Neutrophil (primary cell): Measurements from ENCODE around the gene ABCG1.

Source experiments
- H3K27ac ChIP-seq: fragments of 200-600 bp; sonication (generic); 2 replicates; pipeline ENCODE4 v1.5.1; 2016; ENCODE audit warnings: mild to moderate bottlenecking, moderate library complexity
- H3K27me3 ChIP-seq: fragments of 200-600 bp; sonication (generic); 2 replicates; pipeline ENCODE4 v1.6.0; 2016; ENCODE audit warnings: mild to moderate bottlenecking
- H3K36me3 ChIP-seq: fragments of 200-600 bp; sonication (generic); 2 replicates; pipeline ENCODE4 v1.5.1; 2017
- H3K4me1 ChIP-seq, 2 experiments: fragments of 200-600 bp in 1 of 2; sonication (generic) in 1 of 2; 1 replicate in 1 of 2; 2 replicates in 1 of 2; pipeline versions ENCODE4 v1.5.1 to v1.6.1; 2013 to 2016; ENCODE audit warnings: low read depth in 1 of 2, low read length in 1 of 2, mild to moderate bottlenecking in 1 of 2, moderate library complexity in 1 of 2; ENCODE audit not compliant: control insufficient read depth in 1 of 2, insufficient read depth in 1 of 2
- H3K4me3 ChIP-seq, 2 experiments: fragments of 200-600 bp in 1 of 2; sonication (generic) in 1 of 2; 1 replicate in 1 of 2; 2 replicates in 1 of 2; pipeline ENCODE4 v1.5.1; 2013 to 2016; ENCODE audit warnings: low read depth in 1 of 2, low read length in 1 of 2, mild to moderate bottlenecking in 1 of 2, moderate library complexity in 1 of 2
- H3K9me3 ChIP-seq: fragments of 200-600 bp; sonication (generic); 2 replicates; pipeline ENCODE4 v1.5.1; 2016
- TF ChIP-seq, protein P1 (sequence below): fragments of 200-600 bp; sonication (generic); IDR thresholded peaks from 2 replicates; pipeline ENCODE4 v1.5.1; 2016; ENCODE audit warnings: antibody characterized with exemption

Gene ABCG1

DNA sequence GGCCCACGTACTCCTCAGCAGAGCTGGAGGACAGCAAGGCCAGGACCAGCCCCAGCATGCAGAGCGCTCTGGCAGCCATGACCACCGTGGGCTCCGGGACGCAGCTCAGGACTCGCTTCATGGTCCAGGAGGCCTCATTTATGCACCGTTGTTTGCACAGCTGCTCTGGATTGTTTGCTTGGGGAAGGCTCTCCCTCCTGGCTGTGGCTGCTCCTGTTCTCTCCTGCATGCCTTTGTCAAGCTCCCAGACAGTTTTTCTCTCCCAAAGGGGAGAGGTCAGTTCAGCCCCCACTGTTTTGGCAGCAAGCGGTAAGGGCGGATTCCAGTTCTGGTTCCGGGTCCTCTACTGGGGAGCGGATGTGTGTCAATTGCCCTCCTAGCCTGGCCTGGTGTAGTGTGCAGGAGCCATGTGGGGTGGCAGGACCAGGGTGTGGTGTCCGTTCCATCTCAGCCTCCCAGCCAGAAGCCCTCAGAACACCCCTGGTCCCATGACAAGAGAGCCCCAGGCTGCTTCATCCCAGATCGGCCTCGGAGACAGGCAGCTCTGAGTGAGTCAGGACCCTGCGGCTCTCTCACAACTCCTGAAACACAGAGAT lies 96.5 kb downstream of the ABCG1 start, which contains the start of gene TFF3:
TFF3 (minus strand) TSS at position 114 of the 596 bp plus-strand sequence; CDS start at position 79, 35 bp downstream.
- TF ChIP-seq, protein P1, sequence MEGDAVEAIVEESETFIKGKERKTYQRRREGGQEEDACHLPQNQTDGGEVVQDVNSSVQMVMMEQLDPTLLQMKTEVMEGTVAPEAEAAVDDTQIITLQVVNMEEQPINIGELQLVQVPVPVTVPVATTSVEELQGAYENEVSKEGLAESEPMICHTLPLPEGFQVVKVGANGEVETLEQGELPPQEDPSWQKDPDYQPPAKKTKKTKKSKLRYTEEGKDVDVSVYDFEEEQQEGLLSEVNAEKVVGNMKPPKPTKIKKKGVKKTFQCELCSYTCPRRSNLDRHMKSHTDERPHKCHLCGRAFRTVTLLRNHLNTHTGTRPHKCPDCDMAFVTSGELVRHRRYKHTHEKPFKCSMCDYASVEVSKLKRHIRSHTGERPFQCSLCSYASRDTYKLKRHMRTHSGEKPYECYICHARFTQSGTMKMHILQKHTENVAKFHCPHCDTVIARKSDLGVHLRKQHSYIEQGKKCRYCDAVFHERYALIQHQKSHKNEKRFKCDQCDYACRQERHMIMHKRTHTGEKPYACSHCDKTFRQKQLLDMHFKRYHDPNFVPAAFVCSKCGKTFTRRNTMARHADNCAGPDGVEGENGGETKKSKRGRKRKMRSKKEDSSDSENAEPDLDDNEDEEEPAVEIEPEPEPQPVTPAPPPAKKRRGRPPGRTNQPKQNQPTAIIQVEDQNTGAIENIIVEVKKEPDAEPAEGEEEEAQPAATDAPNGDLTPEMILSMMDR = no peak
- H3K4me1 ChIP-seq = peaks cover 91 to 96% of the 10 kb centered on the region in 2 experiments
- no peak within 1 kb of the TSS for H3K4me3 ChIP-seq
- H3K27ac ChIP-seq = peak within 1 kb of the TSS; percentile 15
- no peaks in the 10 kb centered on the region for H3K27me3 ChIP-seq
- no peaks in the 10 kb centered on the region for H3K9me3 ChIP-seq
- no peaks in the 10 kb centered on the region for H3K36me3 ChIP-seq

DNA sequence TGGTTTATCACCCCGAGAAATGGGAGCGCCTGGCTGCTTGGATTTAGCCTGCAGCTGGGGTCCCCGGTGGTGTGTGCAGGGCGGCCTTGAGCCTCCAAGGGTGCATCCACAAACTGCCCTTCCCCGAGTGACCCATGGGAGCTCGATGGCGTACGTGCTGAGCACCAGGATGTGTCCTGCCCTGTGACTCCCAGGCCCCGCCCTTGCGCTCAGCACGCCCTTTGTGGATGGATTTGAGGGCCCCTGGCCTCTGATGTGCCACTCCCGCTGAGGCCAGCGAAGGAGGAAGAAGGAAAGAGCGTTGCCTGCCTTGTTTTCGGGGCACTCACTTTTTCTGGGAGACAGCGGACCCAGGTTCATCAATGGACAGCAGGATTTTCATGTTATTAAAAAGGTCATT lies 98.0 kb downstream of the ABCG1 start:
- H3K27ac ChIP-seq = peak overlapping the region; percentile 88
- peaks cover 91 to 94% of the 10 kb centered on the region in 2 experiments for H3K4me1 ChIP-seq
- H3K4me3 ChIP-seq = no peak overlapping the region
- no peaks in the 10 kb centered on the region for H3K36me3 ChIP-seq
- H3K9me3 ChIP-seq = no peaks in the 10 kb centered on the region
- H3K27me3 ChIP-seq = no peaks in the 10 kb centered on the region
- TF ChIP-seq, protein P1 = no peak

DNA sequence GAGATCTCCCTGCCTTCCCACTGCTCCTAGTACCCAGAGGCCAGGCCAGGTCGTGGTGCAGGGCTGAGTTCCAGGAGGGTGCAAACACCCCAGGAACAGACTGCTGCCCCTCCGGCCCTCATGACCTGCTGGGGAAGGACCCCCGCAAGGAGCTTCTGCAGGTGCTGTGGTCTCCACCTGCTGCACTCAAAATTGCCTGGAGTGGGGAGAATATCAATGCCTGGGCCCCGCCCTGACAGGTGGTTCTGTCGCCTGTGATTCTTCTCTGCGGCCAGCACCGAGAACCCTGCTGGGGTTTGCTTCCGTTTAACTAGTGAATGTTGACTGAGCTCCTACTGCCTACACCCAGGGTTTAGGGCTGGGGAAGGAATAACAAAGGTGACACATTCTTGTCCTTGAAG lies 98.4 kb downstream of the ABCG1 start:
- TF ChIP-seq, protein P1 = no peak
- Histone ChIP-seq H3K4me3 (no peak overlapping the region), H3K27ac (peak overlapping the region; percentile 88), H3K36me3 (no peaks in the 10 kb centered on the region), H3K27me3 (no peaks in the 10 kb centered on the region), H3K9me3 (no peaks in the 10 kb centered on the region), H3K4me1 (peaks cover 87 to 89% of the 10 kb centered on the region in 2 experiments)

DNA sequence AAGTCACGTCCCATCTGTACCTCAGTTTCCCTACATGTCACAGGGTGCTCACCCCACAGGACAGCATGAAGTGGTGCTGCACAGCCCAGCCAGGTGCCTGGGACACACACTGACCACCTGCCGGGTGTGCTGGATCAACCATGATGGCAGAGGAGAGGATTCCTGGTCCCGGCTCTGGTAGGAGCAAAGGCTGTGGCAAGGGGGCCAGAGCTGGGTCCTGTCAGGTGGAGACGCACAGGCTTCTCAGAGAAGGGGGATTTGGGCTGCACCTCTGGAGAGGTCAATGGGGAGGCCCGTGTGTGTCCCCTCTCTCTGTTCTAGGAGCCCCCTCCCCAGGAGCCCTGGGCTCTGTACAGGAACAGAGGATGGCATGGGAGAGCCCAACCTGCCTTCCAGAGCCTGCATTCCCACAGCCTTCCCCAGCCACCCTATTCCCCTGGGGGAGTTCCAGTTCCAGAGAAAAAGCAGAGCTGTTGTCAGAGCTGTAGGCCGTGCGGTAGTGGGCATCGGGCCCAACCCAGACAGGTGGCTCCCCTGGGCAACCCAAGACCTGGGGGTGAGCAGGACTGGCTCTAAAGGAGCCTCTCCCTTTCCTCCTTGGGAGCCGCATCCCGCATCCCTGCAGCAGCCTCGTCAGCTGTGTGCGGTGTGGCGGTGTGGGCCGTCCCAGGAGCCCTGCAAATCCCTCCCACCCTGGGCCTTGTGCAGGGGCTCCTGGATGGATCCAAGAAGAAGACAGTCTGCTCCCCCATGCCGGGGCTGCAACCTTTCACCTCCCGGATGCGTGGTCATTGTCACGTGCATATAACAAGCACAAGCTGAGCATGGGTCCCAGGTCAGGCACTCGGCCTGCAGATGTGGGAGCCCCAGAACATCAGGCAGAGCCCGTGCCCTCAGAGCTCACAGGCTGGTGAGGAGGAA lies 99.1 kb downstream of the ABCG1 start:
- Histone ChIP-seq H3K27me3 (no peaks in the 10 kb centered on the region), H3K4me3 (no peak overlapping the region), H3K9me3 (no peaks in the 10 kb centered on the region), H3K27ac (peak overlapping the region; percentile 88), H3K4me1 (peaks cover 80 to 82% of the 10 kb centered on the region in 2 experiments), H3K36me3 (no peaks in the 10 kb centered on the region)
- TF ChIP-seq, protein P1 = no peak

DNA sequence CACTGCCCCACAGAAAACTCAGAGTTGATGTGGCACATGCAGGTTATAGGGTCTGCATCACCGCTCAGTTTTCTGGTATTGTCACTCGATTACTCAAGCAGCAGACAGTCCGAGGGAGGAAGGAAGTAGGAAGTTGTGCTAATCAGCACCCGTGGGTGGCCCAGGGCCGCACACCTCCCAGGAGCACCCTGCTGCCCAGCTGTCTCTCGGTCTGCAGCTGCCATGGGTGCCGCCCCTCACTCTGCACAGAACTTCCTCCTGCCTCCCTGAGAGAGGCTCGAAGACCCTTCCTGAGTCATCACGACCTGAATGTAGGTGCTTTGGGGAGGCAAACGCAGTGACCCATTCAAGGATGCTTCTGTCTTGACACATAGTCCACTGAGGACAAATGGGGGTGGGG lies 100.4 kb downstream of the ABCG1 start:
- H3K27ac ChIP-seq = peak overlapping the region; percentile 88

More for the DNA sequence above, 100.4 kb downstream of the ABCG1 start:
- no peaks in the 10 kb centered on the region for H3K27me3 ChIP-seq
- no peaks in the 10 kb centered on the region for H3K36me3 ChIP-seq
- TF ChIP-seq, protein P1 = no peak
- peaks cover 67 to 70% of the 10 kb centered on the region in 2 experiments for H3K4me1 ChIP-seq
- no peaks in the 10 kb centered on the region for H3K9me3 ChIP-seq
- H3K4me3 ChIP-seq = peak overlapping the region; percentile 40 to 49
